RWPE1 (cell line): ENCODE measurements around the gene PIP4K2A.

Source experiments
- CTCF ChIA-PET: fragments of 350-600 bp; sonication (Branson Sonifier 250); formaldehyde crosslinking; extraction: SDS; loops from one replicate; lab custom pipeline; 2021; lab: Yijun Ruan, JAX
- POLR2A ChIA-PET: fragments of 400-600 bp; formaldehyde crosslinking; extraction: SDS; loops from one replicate; lab custom pipeline; 2020; ENCODE audit warnings: antibody characterized with exemption; ENCODE audit not compliant: low non-redundant PET; lab: Yijun Ruan, JAX
- DNase-seq: peaks from one replicate; pipeline ENCODE4 v3.0.0; 2012; ENCODE audit warnings: low spot score
- H3K27ac ChIP-seq: fragments of 450-650 bp; 2 replicates; pipeline ENCODE4 v1.5.1; 2017
- TF ChIP-seq, protein P1 (sequence below): fragments of 450-650 bp; conservative IDR thresholded peaks from 2 replicates; pipeline ENCODE4 v1.5.1; 2017; ENCODE audit warnings: low read depth, mild to moderate bottlenecking

PIP4K2A gene

DNA sequence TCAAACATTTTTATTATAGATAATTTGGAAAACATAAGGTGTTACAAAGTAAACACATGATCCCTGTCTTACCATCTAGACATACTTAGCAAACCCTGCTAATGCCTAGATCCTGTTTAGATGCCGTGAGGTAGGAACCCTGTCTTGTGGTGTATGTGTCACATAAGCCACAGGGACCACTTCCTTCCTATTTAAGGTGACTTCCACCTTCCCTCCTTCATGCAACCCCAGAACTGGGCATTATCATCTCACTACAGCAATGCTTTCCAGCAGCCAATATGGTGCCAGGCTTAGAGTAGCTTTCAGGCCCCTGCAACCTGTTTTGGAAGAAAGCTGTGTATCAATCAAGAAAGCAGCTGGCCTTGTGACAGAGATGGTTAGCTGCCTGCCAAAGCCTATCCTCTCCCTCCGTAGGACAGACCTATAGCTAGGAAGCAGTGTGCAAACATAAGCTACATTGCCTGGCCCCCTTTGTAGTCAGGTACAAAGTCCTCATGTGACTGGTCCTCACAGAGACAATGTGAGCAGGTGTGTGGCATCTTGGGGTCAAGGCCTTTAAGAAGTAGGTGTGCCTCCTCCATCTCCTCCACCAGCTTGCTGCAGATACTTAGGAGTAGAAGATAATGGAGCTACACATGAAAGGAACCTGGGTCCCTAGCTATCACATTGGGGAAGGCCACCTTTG lies 222.3 kb downstream of the PIP4K2A start:
- TF ChIP-seq, protein P1, sequence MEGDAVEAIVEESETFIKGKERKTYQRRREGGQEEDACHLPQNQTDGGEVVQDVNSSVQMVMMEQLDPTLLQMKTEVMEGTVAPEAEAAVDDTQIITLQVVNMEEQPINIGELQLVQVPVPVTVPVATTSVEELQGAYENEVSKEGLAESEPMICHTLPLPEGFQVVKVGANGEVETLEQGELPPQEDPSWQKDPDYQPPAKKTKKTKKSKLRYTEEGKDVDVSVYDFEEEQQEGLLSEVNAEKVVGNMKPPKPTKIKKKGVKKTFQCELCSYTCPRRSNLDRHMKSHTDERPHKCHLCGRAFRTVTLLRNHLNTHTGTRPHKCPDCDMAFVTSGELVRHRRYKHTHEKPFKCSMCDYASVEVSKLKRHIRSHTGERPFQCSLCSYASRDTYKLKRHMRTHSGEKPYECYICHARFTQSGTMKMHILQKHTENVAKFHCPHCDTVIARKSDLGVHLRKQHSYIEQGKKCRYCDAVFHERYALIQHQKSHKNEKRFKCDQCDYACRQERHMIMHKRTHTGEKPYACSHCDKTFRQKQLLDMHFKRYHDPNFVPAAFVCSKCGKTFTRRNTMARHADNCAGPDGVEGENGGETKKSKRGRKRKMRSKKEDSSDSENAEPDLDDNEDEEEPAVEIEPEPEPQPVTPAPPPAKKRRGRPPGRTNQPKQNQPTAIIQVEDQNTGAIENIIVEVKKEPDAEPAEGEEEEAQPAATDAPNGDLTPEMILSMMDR = no peak
- H3K27ac ChIP-seq = no peak overlapping the region
- ChIA-PET CTCF (interaction anchor here (0.5 kb wide), 1 partner anchor 152 kb away, joined by 3 read pairs; no protein-coding TSS in a partner anchor), POLR2A (no interaction called here)
- no peak for DNase-seq

DNA sequence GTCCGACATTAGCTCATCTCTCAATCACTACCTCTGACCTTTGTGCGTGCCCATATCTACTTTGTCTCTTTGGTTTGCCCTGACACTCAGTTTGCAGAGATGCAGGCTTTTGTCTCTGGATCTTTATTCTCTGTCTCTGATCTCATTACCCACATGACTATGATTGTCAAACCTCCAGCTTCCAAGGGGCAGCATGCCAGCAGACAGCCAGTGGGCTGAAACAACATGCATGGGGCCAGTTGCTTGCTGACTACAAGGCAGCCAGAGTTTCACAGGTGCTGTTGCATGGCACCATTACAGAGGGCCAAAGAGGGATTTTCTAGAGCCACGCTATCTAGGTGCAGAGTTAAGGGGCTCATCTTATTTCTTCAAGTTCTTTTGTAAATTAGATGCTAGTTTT lies 222.9 kb downstream of the PIP4K2A start:
- no peak overlapping the region for H3K27ac ChIP-seq
- TF ChIP-seq, protein P1 = no peak
- ChIA-PET CTCF (no interaction called here), POLR2A (no interaction called here)
- DNase-seq = no peak

DNA sequence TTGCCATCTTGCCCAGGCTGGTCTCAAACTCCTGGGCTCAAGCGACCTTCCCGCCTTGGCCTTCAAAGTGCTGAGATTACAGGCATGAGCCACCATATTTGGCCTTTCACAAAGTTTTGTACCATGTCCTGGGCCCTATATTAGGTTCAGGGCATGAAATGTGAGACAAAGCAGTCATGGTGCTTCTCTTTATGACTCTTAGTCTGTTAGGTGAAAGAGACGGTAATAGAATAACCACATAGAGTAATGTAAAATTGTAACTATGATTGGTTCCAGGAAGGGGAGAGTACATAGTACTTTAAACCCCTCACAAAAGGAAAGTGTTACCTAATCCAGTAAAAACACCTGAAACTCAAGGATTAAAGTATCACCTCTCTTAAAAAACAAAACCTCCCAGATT lies 224.4 kb downstream of the PIP4K2A start:
- TF ChIP-seq, protein P1 = no peak
- ChIA-PET POLR2A (no interaction called here), CTCF (no interaction called here)
- DNase-seq = no peak
- no peak overlapping the region for H3K27ac ChIP-seq

DNA sequence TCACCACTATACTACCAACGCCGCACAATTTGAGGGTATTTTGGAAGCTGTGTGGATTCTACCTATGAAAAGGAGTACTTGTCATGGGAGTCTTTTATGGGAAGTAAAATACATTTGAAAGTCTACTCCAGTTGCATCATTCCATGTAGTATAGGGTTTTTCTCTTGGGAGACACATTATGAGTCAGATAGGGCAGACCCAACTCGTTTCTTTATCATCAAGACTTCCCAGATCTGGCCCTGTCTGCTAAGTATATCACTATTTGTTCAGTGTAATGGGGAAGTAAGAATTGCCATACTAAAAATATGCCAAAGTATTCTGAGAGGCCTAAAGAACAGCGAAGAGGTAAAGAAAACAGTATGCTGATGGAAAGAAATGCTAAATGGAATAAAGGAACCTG lies 224.9 kb downstream of the PIP4K2A start:
- ChIA-PET POLR2A (no interaction called here), CTCF (no interaction called here)
- no peak for DNase-seq
- TF ChIP-seq, protein P1 = no peak
- no peak overlapping the region for H3K27ac ChIP-seq

DNA sequence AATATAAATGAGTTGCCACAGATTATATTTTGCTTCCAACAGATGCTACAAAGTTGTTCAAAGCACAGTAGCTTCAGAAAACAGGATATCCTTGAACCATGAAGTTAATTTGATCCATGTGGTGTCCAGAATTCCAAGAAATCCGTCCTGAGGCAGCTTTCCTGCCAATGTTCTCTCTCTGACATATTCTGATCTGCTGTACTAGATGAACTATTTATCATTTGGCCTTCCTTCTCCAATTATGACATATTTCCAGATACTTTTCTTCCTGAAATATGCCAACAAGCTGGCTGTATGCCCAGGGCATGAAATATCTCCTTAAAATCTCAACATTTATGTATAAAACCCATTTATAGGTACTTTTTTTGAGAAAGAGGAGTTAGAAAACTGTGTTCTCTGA lies 227.9 kb downstream of the PIP4K2A start:
- POLR2A ChIA-PET = no interaction called here
- DNase-seq = no peak
- TF ChIP-seq, protein P1 = no peak
- H3K27ac ChIP-seq = no peak overlapping the region
- CTCF ChIA-PET = interaction anchor here (0.6 to 0.7 kb wide), 3 partner anchors 105 to 555 kb away, joined by 3 to 4 read pairs (median 3); no protein-coding TSS in a partner anchor
